HepG2 (cell line): Measurements from ENCODE around the gene SRRM4. TPM values are rescaled to one million over a fixed set of nuclear protein-coding genes. Genes with fewer than 3 reads are reported as not detected.

Experiments used
- ATAC-seq: fragments of 200-7000 bp; cut with Tn5 transposase; 3 replicates; pipeline ENCODE4 v1.9.1; 2020; ENCODE audit warnings: mild to moderate bottlenecking, moderate library complexity
- BruUV-seq: library from RNA; stranded (reverse); fragments of 400-500 nt; replicated peaks from 2 replicates; lab custom pipeline; 2021; lab: Mats Ljungman, UMichigan
- CTCF ChIA-PET: fragments of 300-600 bp; formaldehyde crosslinking; extraction: SDS; loops from one replicate; lab custom pipeline; 2021; ENCODE audit warnings: low total read pairs, inconsistent platforms, low intra/inter-chr PET ratio; lab: Yijun Ruan, JAX
- POLR2A ChIA-PET: fragments of 350-600 bp; sonication (Branson Sonifier 250); formaldehyde crosslinking; loops from one replicate; lab custom pipeline; 2020; ENCODE audit warnings: antibody characterized with exemption, inconsistent platforms; lab: Yijun Ruan, JAX
- DNase-seq: peaks from one replicate; pipeline ENCODE4 v3.0.0-alpha.2; 2015; ENCODE audit warnings: low spot score
- FAIRE-seq: peaks from 3 replicates; lab custom pipeline; 2011; peaks lifted over from hg19 to GRCh38; lab: Jason Lieb, UNC
- H2AFZ ChIP-seq: one replicate; pipeline ENCODE4 v1.6.1; 2011; ENCODE audit warnings: low read length, inconsistent platforms
- H3K27ac ChIP-seq: fragments of 300-600 bp; 3 replicates; pipeline ENCODE4 v1.8.0; 2011; ENCODE audit warnings: mixed run types, mild to moderate bottlenecking, mixed read lengths, low read length, inconsistent platforms; ENCODE audit not compliant: insufficient read depth; ENCODE audit errors: extremely low read length
- H3K27me3 ChIP-seq, 2 experiments: fragments of 200-600 bp in 1 of 2; 2 replicates in 1 of 2; 3 replicates in 1 of 2; pipeline versions ENCODE4 v1.6.0 to v1.8.0; 2011; ENCODE audit warnings: low read length in 2 of 2, mild to moderate bottlenecking in 2 of 2, moderate library complexity in 2 of 2, inconsistent platforms in 1 of 2; ENCODE audit not compliant: insufficient read depth in 2 of 2, control insufficient read depth in 1 of 2
- H3K36me3 ChIP-seq, 2 experiments: fragments of 200-600 bp in 1 of 2; replicated peaks in 1 of 2; 2 replicates in 1 of 2; 3 replicates in 1 of 2; pipeline versions ENCODE4 v1.5.1 to v1.8.0; 2011; ENCODE audit warnings: low read length in 2 of 2, inconsistent platforms in 1 of 2; ENCODE audit not compliant: insufficient read depth in 2 of 2, control insufficient read depth in 1 of 2
- H3K4me1 ChIP-seq: 2 replicates; pipeline ENCODE4 v1.5.1; 2012; ENCODE audit warnings: low read length, inconsistent platforms; ENCODE audit not compliant: insufficient read depth
- H3K4me2 ChIP-seq: 2 replicates; pipeline ENCODE4 v1.6.0; 2011; ENCODE audit warnings: low read depth, low read length, inconsistent platforms
- H3K4me3 ChIP-seq, 3 experiments: fragments of 200-600 bp in 1 of 3; sonication (generic), shearing (Covaris generic) in 1 of 3; replicated peaks in 1 of 3; 2 replicates each; pipeline ENCODE4 v1.5.1; 2011 to 2016; ENCODE audit warnings: low read length in 3 of 3, inconsistent platforms in 2 of 3, low read depth in 2 of 3, mild to moderate bottlenecking in 2 of 3, control low read depth in 1 of 3, mixed read lengths in 1 of 3; ENCODE audit not compliant: insufficient read depth in 1 of 3
- H3K79me2 ChIP-seq: one replicate; pipeline ENCODE4 v1.6.1; 2011; ENCODE audit warnings: low read length, inconsistent platforms; ENCODE audit not compliant: insufficient read depth
- H3K9ac ChIP-seq: 2 replicates; pipeline ENCODE4 v1.6.0; 2011; ENCODE audit warnings: mild to moderate bottlenecking, low read depth, low read length, inconsistent platforms; ENCODE audit not compliant: insufficient read depth
- H3K9me3 ChIP-seq: 2 replicates; pipeline ENCODE4 v1.5.1; 2012; ENCODE audit warnings: mild to moderate bottlenecking, low read length
- H4K20me1 ChIP-seq: 2 replicates; pipeline ENCODE4 v1.6.0; 2011; ENCODE audit warnings: inconsistent platforms, mild to moderate bottlenecking, low read length, moderate library complexity; ENCODE audit not compliant: insufficient read depth
- ARNT2 ChIP-seq: sonication (generic); formaldehyde crosslinking; IDR thresholded peaks from 2 replicates; pipeline ENCODE4 v1.8.0; 2022; ENCODE audit warnings: mild to moderate bottlenecking, low read depth, missing genetic modification reagents, moderate library complexity
- PHF5A ChIP-seq: IDR thresholded peaks from one replicate; pipeline ENCODE4 v1.6.1; 2018; ENCODE audit warnings: low read depth, missing genetic modification reagents; ENCODE audit not compliant: unreplicated experiment
- YY1 ChIP-seq: IDR thresholded peaks from 2 replicates; pipeline ENCODE4 v1.6.1; 2011; ENCODE audit warnings: low read length, low read depth, moderate library complexity, mild to moderate bottlenecking; ENCODE audit not compliant: insufficient read depth, insufficient replicate concordance
- ZFYVE20 ChIP-seq: sonication (generic); formaldehyde crosslinking; IDR thresholded peaks from 2 replicates; pipeline ENCODE4 v1.8.0; 2023; ENCODE audit warnings: low read depth, mild to moderate bottlenecking, moderate library complexity, missing genetic modification reagents, borderline replicate concordance
- ZNF263 ChIP-seq: sonication (generic); formaldehyde crosslinking; IDR thresholded peaks from 2 replicates; pipeline ENCODE4 v1.4.0; 2020; ENCODE audit warnings: missing genetic modification reagents
- ZNF430 ChIP-seq: sonication (generic); formaldehyde crosslinking; IDR thresholded peaks from 2 replicates; pipeline ENCODE4 v1.9.0; 2021; ENCODE audit warnings: mild to moderate bottlenecking, missing genetic modification reagents
- ZNF567 ChIP-seq: sonication (generic); formaldehyde crosslinking; IDR thresholded peaks from 2 replicates; pipeline ENCODE4 v1.8.1; 2023; ENCODE audit warnings: mild to moderate bottlenecking, missing genetic modification reagents, borderline replicate concordance
- WGBS: methylation state at CpG from one replicate; pipeline ENCODE4 v1.1.6; 2017; ENCODE audit warnings: low lambda C conversion rate; 5-methylcytosine and 5-hydroxymethylcytosine counted together
- in situ Hi-C: cut with HindIII; loops from 2 replicates; pipeline ENCODE4 v1.10.0; 2017; ENCODE audit warnings: low pct_unique_long_range_greater_than_20kb; ENCODE audit not compliant: extremely low pct_ligation_motif_present
- intact Hi-C: fragments of 100-400 bp; cut with micrococcal nuclease; formaldehyde crosslinking; loops from one replicate; pipeline ENCODE4 v1.10.0; 2022; ENCODE audit not compliant: unreplicated experiment
- polyA plus RNA-seq, 8 experiments: library from polyadenylated mRNA; depleted of rRNA in 3 of 8; stranded (reverse) in 7 of 8; unstranded in 1 of 8; fragments of >200 nt; fragmentation: Illumina TruSeq in 4 of 8; extraction: Trizol in 4 of 8; gene quantifications; 2 replicates each; pipeline versions ENCODE4 v1.2.1 to v1.2.3, GENCODE V29; 2011 to 2016; ENCODE audit warnings: low read depth in 4 of 8, missing spikeins in 1 of 8, mixed read lengths in 1 of 8; ENCODE audit not compliant: insufficient read depth in 1 of 8
- total RNA-seq, 5 experiments: library from RNA; depleted of rRNA; stranded (reverse); fragments of >200 nt; fragmentation: Illumina TruSeq; extraction: Trizol; gene quantifications; 2 replicates each; pipeline ENCODE4 v1.2.3, GENCODE V29; 2016; ENCODE audit warnings: low read depth in 1 of 5
- TF ChIP-seq, protein P1 (sequence below): sonication (generic); formaldehyde crosslinking; conservative IDR thresholded peaks from 2 replicates; pipeline ENCODE4 v1.5.0; 2020; ENCODE audit warnings: missing genetic modification reagents

Gene SRRM4
- total and polyA plus RNA-seq, 2 of the 13 experiments (the other 11 are each of a cell fraction or from before 2014, with no cell fraction given), result not detected

DNA sequence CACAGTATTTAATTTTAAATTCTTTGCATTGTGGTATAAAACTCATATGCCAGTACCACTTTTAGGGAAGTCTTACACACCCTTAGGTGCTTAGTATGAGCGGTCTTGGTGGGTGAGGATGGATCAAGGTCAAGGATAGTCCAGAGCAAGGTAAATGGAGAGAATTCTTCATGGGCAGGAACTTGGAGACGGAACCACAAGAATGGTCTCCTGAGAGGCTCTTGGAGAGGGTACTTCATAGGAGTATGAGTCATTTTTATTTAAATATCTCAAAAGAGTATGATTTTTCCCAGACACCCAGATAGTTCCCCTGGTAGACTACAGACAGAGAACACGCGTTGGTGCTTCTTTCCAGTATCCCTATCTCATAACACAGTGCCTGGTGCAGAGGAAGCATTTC, 219.3 kb downstream of the SRRM4 start (continued):
- TF ChIP-seq ARNT2 (CRISPR knock-in tag), result no peak
- no peak for TF ChIP-seq ZNF567
- TF ChIP-seq PHF5A (CRISPR knock-in tag), result no peak
- TF ChIP-seq, protein P1, sequence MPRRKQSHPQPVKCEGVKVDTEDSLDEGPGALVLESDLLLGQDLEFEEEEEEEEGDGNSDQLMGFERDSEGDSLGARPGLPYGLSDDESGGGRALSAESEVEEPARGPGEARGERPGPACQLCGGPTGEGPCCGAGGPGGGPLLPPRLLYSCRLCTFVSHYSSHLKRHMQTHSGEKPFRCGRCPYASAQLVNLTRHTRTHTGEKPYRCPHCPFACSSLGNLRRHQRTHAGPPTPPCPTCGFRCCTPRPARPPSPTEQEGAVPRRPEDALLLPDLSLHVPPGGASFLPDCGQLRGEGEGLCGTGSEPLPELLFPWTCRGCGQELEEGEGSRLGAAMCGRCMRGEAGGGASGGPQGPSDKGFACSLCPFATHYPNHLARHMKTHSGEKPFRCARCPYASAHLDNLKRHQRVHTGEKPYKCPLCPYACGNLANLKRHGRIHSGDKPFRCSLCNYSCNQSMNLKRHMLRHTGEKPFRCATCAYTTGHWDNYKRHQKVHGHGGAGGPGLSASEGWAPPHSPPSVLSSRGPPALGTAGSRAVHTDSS (CRISPR knock-in tag), result no peak

DNA sequence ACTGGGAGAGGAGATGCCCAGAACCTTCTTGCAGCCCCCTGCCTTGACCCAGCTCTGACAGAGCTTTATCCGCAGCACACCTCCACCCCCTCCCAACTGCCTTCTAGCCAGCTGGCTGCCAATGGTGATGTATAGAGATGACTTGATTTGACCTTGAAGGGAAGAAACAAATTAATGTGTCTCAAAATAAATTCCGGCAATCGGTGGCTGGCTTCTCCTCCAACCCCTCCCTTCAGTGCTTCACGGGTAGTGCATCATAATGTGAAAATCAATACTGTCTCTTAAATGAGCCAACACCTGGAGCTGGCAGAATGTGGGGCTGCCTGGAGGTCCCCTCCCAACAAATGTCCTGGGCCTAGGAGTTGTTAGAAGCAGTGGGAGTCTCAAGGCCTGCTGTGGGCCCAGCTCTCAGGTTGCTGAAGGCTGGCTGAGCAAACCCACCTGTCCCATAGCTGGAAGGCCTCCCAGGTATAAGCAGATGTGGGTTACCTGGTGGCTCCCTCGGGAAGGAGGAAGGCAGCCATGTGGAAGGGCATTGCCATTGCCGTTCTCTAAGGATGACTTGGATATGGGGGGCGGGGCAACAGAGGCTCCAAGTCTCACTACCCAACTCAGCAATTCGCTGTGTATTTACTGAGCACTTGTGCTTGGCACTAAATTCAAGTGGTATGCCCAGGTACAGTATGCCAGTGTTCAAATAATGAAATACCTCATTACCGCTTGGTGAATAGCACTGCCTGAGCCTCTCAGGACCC, 220.6 kb downstream of the SRRM4 start:
- no peaks in the 10 kb centered on the region for H3K79me2 ChIP-seq
- H3K27me3 ChIP-seq, result no peaks in the 10 kb centered on the region; a peak in 1 of 5 replicates
- 42% methylated on average over 9 of the region's 9 CpGs for WGBS
- in situ Hi-C loops, result no loop called here
- no peaks in the 10 kb centered on the region for H4K20me1 ChIP-seq
- intact Hi-C loops, result no loop called here
- no peaks in the 10 kb centered on the region for H3K36me3 ChIP-seq
- H3K4me1 ChIP-seq, result no peaks in the 10 kb centered on the region
- H3K27ac ChIP-seq, result no peak overlapping the region
- ATAC-seq, result no peak
- DNase-seq, result no peak
- ChIA-PET CTCF (no interaction called here), POLR2A (no interaction called here)
- no peak overlapping the region for H2AFZ ChIP-seq
- no peaks in the 10 kb centered on the region for H3K9me3 ChIP-seq
- H3K4me2 ChIP-seq, result no peak overlapping the region
- H3K9ac ChIP-seq, result no peak overlapping the region
- H3K4me3 ChIP-seq, result no peak overlapping the region
- no peak for FAIRE-seq
- TF ChIP-seq ZFYVE20 (no peak), YY1 (no peak), ZNF430 (CRISPR knock-in tag) (no peak), ZNF263 (CRISPR knock-in tag) (no peak)
- BruUV-seq, result no TSS peak
